Measurements from ENCODE around the gene SLC30A2.

The SLC30A2 gene

DNA sequence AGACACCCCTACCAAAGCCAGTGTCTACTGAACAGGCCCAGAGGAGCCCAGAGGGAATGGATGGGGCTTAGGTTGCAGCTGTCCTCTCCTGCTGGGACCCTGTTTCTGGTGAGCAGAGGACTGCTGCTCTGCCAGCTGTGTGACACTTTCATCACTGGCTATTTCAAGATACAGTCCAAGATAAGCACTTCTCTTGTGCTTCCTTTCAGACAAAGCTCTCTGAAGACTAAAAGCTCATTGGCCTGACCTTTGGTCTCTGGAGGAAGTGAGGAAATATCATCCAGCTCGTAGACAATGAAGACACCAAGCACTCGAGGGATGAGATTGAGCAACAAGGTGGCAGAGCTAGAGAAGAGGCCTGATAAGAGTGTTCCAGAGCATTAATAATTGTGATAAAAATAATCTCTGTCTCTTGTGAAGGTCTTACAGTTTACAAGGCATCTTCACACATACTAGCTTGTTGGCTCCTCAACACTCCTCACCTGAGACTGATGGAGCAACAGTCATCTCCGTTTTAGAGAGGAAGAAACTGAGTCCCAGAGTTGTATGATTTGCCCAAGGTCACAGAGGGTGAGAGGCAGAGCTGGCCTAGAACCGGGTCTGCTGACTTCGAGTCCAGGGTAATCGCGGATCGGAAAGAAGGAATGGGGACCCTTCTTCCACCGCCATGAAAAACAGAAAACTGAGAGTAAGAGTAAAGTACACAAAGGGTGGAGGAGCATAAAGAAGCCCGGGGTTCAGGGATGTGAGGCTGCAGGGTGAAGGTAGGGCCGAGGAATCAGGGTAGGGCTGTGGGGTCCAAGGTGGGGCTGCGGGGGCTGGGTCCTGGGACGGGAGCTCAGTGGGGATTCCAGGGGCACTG, 48.7 kb downstream of the SLC30A2 start:
- DNase-seq (ENCODE audit: low read depth): peak; percentile 76

DNA sequence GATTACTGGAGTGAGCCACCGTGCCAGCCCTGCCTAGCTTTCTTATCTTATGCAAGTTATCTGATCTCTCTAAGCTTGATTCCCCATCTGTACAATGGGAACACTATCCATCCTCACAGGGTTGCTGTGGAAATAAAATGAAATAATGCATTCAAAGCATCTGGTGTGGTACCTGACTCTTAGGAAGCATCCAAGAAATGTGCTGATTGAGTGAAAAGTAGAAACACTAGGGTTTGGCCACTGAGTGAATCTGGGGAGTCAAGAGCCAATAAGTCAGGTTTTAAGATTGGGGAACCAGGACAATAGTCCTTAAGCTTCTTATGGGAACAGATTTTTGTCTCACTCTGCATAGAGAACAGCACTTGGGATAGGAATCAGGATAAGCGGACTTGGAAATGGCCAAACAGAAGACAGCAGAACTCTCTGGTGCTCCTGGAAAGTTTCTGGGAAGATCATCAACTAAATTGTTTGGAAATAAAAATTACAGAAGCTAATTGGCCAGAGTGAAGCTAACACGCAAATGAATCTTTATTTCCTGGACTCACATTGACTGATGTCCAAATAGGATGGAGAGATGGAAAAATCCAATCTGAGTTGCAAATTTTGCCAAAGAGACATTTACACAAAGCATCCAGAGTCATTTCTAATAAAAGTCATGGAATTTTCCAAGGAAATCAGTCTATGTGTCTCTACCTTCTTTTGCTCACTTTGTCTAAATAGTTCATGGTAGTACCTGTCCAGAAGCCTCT, 51.3 kb downstream of the SLC30A2 start:
- no peak for DNase-seq (ENCODE audit: low read depth)

DNA sequence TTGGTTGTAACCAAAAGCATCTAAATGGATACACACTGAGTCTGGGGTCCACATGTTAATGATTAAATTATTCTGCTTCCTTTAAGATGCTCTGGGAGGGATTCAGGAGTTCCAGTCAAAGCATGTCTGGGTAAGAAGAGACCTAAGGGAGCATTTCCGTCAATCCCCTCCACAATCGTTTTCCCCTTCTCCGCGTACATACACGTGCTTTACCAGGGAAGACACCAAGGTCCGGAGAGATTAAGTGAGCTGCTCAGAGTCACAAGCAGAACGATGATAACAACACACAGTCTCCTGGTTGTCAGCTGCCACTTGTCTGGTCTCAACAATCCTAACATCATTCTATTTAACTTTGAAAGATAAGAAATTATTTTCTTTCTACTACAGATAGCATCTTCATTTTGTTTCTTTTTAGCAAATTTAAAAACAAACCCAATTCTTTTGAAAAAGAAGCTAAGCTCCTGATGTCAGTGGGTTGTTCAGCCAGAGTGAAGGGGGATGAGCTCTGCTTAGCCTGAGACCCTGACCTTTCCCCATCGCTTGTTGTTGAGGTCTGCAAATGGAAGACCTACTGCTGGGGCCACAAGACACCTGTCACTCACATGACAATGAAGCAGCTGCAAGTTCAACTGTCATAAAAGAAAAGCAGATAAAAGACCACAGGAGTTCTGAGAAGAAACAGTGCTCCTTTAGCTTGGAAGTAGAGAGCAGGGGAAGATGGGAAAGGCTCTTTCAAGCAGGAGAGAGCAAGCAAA, 52.5 kb downstream of the SLC30A2 start:
- DNase-seq (ENCODE audit: low read depth): no peak

DNA sequence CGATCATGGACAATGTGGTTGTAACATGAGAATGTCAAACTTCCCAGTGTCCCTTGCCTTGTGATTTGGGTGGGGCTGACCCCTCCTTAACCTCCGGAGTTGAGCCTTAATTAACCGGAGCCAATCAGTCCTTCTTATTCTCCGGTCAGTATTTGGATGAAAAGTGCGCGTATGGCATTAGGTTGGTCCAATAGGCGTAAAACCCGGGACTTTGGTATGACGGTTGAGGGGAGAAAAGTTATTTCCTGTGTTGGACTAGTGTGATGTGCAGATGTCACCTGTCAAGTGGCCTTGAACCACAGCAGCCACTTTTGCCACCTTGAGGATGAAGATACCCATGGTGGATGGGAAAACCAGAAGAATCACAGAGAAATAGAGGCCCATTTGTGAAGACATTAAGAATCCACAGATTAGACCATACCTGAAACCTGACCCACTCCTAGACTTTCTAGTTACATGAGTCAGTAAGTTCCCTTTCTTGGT, 53.2 kb downstream of the SLC30A2 start:
- no peak for DNase-seq (ENCODE audit: low read depth)

DNA sequence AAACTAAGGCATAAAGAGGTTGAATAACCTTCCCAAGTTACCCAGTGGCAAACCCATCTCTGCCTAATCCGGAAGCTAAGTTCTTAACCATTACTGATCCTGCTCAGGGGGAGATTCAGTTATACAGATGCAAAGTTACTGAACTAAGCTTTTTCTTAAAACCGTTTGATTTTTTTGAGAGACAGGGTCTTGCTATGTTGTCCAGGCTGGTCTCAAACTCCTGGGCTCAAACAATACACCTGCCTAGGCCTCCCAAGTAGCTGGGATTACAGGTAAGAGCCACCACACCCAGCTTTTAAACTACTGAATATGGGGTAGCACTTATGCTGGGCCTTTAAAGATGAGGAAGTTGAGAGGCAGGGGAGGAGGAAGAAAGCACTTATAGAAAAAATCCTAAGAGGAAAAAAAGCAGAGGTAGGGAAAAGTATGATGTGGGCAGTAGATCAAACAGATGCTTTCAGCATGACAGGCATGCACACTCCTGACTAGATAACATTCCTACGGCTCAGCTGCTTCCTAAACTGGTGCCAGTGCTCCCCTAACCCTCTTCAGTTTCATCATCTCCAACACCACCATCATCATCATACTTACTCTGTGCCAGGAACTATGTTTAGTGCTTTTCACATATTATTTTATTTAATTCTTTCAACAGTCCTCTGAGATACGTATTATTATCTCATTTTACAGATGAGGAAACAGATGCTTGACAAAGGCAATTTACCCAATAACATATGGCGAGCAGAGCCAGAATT, 53.8 kb downstream of the SLC30A2 start:
- peak; percentile 48 for DNase-seq (ENCODE audit: low read depth)

DNA sequence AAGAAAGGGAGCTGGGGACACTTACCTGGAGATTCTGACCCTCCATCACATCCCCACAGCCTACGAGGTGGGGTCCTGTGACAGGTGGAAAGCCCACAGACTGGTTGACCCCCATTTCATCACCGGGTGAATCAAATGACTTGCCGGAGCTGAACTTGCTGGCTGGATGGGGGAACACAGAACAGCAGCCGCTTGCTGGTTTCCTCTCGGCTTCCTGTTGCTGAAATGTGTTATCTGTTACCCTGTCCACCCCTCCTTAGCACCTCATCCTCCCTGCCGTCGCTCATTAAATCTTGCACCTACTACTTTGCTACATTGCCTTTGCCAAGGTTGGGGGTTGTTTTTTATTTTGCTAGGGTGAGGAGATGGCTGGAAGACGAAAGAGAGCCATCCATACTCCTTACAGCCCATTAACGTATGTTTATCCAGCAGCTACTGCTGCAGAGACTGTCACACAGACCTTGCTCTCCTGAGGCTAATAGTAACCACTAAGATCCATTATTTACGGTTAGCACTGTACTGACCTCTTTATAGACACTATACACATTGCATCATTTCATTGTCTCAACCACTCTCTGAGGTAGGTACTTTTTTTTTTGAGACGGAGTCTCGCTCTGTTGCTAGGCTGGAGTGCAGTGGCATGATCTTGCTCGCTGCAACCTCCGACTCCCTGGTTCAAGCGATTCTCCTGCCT, 55.1 kb downstream of the SLC30A2 start:
- DNase-seq (ENCODE audit: low read depth): no peak

DNA sequence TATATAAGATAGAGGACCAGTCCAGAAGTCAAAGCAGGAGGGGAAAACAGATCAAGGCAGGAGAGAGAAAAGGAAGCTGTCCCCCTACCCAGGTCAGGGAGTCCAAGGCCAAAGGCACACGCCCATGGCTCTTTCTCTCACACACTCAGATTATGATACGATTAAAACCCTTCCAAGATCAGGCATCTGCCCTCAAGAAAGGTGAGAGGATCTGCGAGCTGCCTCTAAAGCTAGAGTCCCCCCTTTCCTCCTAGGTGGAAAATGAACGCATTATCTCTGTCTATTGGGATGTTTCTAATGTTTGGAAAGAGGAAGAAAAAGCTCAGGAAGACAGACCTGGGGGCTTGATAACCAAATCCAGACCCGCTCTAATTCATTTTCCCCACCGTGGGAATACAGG, 55.7 kb downstream of the SLC30A2 start:
- no peak for DNase-seq (ENCODE audit: low read depth)

DNA sequence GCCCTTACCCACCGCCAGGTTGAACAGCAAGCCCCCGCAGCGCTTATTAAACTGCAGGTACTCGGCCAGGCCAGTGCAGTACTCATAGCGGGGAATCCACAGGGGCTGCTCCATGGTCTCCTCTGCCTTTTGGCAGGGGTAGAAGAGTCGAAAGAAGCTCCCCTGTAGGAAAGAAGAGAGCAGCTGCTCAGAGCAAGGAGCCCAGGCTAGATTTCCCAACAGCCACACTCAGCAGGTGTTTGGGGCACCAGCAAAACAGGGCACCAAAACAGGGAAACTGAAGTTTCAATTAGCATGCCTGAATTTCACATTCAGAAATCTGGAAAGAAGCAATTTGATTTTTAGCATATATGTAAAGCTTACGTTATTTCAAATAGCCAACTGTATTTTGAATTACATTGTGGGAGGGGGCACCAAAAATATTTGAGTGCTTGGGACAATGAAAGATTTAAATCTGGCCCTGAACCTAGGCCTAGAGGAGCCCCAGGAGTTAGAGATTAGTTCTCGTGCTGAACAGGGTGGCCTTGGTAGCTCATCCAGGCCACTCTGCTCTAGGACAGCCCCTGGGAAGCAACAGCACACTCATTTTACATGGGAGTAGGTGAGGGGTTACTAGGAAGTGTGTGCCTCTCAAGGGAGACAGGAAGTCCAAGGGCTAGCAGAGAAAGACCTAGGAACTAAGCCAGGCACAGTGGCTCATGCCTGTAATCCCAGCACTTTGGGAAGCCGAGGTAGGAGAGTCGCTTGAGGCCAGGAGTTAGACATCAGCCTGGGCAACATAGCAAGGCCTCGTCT, 56.3 kb downstream of the SLC30A2 start:
- DNase-seq (ENCODE audit: low read depth): no peak

DNA sequence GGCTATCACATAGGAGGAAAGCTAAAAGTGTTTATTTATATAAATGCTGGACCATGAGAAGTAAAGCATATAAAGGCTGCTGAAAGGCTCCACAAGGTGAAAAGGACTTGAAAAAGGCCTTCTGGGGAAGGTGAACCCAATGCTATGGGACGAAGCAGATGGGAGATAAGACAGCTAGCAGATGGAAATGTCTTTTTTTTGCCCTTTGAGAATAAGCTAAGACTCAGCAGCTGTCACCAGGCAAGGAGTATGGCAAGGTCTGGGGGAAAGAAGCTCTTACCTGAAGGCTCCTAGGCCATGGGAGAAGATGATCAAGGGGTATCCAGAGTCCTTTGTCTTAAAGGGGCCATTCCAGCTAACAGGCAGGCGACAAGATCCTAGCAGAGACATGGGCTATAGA, 58.0 kb downstream of the SLC30A2 start:
- DNase-seq (ENCODE audit: low read depth): no peak
